Hematopoietic multipotent progenitor cell treated with erythropoietin and hydrocortisone succinate and interleukin-3 and kit ligand, for 15 days (in vitro differentiated cells): ENCODE data around the gene PCMTD2.

ENCODE experiments used
- DNase-seq: peaks from one replicate; pipeline ENCODE4 v3.0.0-alpha.2; 2015; ENCODE audit warnings: low spot score

Gene PCMTD2

GRCh38 chr20:64256282-64256935 lies 861 bp downstream of the PCMTD2 start:
- DNase-seq: peak; percentile 32

- no peak for DNase-seq
These were observed 1.7 kb downstream of the PCMTD2 start for GRCh38 chr20:64257107-64257757.

GRCh38 chr20:64258071-64258823 lies 2.7 kb downstream of the PCMTD2 start:
- no peak for DNase-seq

- DNase-seq: no peak
These were observed 4.7 kb downstream of the PCMTD2 start for GRCh38 chr20:64260239-64260638.

GRCh38 chr20:64261138-64261537 lies 5.6 kb downstream of the PCMTD2 start:
- DNase-seq: peak; percentile 10

GRCh38 chr20:64264091-64264490 lies 8.5 kb downstream of the PCMTD2 start:
- DNase-seq: no peak

- no peak for DNase-seq
These were observed 9.7 kb downstream of the PCMTD2 start for GRCh38 chr20:64265201-64265600.

- no peak for DNase-seq
These were observed 11.4 kb downstream of the PCMTD2 start for GRCh38 chr20:64266988-64267387.

- DNase-seq: no peak
These were observed 12.6 kb downstream of the PCMTD2 start for GRCh38 chr20:64268174-64268573.

- no peak for DNase-seq
These were observed 14.3 kb downstream of the PCMTD2 start for GRCh38 chr20:64269604-64270411.

GRCh38 chr20:64271636-64272035 lies 16.1 kb downstream of the PCMTD2 start:
- DNase-seq: no peak

- DNase-seq: no peak
These were observed 17.6 kb downstream of the PCMTD2 start for GRCh38 chr20:64273109-64273508.

- DNase-seq: no peak
These were observed 21.3 kb downstream of the PCMTD2 start for GRCh38 chr20:64276817-64277216.

- no peak for DNase-seq
These were observed 22.2 kb downstream of the PCMTD2 start for GRCh38 chr20:64277571-64278316.

GRCh38 chr20:64278317-64278681 lies 22.8 kb downstream of the PCMTD2 start:
- DNase-seq: no peak

- no peak for DNase-seq
These were observed 24.4 kb downstream of the PCMTD2 start for GRCh38 chr20:64279826-64280459.

GRCh38 chr20:64280460-64280843 lies 24.9 kb downstream of the PCMTD2 start:
- DNase-seq: no peak

- no peak for DNase-seq
These were observed 28.1 kb downstream of the PCMTD2 start for GRCh38 chr20:64283646-64284045.

GRCh38 chr20:64285579-64286446 lies 30.3 kb downstream of the PCMTD2 start:
- peak; percentile 82 for DNase-seq
